Neuron (in vitro differentiated cells): ENCODE data around the gene INTS14.

ENCODE experiments used
- H2AFZ ChIP-seq: one replicate; pipeline ENCODE4 v1.6.1; 2013; ENCODE audit warnings: low read depth, mild to moderate bottlenecking, inconsistent platforms, low read length, moderate library complexity
- H3K27me3 ChIP-seq: one replicate; pipeline ENCODE4 v1.6.1; 2013; ENCODE audit warnings: low read length; ENCODE audit not compliant: insufficient read depth
- H3K36me3 ChIP-seq: one replicate; pipeline ENCODE4 v1.6.1; 2013; ENCODE audit warnings: low read length; ENCODE audit not compliant: insufficient read depth
- H3K4me1 ChIP-seq: one replicate; pipeline ENCODE4 v1.6.1; 2013; ENCODE audit warnings: low read length; ENCODE audit not compliant: insufficient read depth
- H3K4me3 ChIP-seq: 2 replicates; pipeline ENCODE4 v1.5.1; 2013; ENCODE audit warnings: mild to moderate bottlenecking, low read length, moderate library complexity
- H3K9me3 ChIP-seq: one replicate; pipeline ENCODE4 v1.6.1; 2013; ENCODE audit warnings: low read length

INTS14 gene

GRCh38 chr15:65529762-65530317 lies 81.1 kb downstream of the INTS14 start:
- Histone ChIP-seq H3K4me1 (peaks cover 22% of the 10 kb centered on the region), H3K36me3 (no peaks in the 10 kb centered on the region), H2AFZ (peak overlapping the region; percentile 35), H3K9me3 (no peaks in the 10 kb centered on the region), H3K4me3 (peak overlapping the region; percentile 91), H3K27me3 (no peaks in the 10 kb centered on the region)
